ENCODE results near the gene EIF3F. TPM values are rescaled to one million over a fixed set of nuclear protein-coding genes. Genes with fewer than 3 reads are reported as not detected.

Gene EIF3F
- total and polyA plus RNA-seq, 2 of the 8 experiments (the other 6 are each of a cell fraction or from before 2014, with no cell fraction given) = 222 to 388 TPM

GRCh38 chr11:8036002-8036802 is 49.1 kb downstream of the EIF3F start:
- Histone ChIP-seq H3K23me2 (ENCODE audit: low read depth, low read length) (no peaks in the 10 kb centered on the region), H3K23ac (ENCODE audit: insufficient read length) (no peak overlapping the region), H4K5ac (ENCODE audit: insufficient read length, low read depth, low read length) (no peak overlapping the region), H2AK5ac (ENCODE audit: low read depth, low read length) (no peak overlapping the region), H3K14ac (ENCODE audit: insufficient read length) (no peak overlapping the region), H3K79me1 (ENCODE audit: low read depth, low read length) (no peaks in the 10 kb centered on the region), H2BK12ac (ENCODE audit: low read depth, low read length) (no peak overlapping the region), H3K27me3 (replicated peaks in 1 of 4; ENCODE audit: control insufficient read depth in 3 of 4, extremely low read depth in 1 of 4, insufficient read depth in 3 of 4, low read length in 3 of 4) (peaks cover 0 to 14% (median 5%) of the 10 kb centered on the region in 4 experiments; a peak in 4 of 7 replicates), H3K4me3 (ENCODE audit: extremely low read depth in 1 of 4, insufficient read depth in 2 of 4, low read depth in 3 of 4, low read length in 4 of 4) (no peak overlapping the region), H2BK20ac (ENCODE audit: low read length) (no peak overlapping the region), H3K4me2 (ENCODE audit: insufficient read depth in 1 of 2, low read depth in 2 of 2, low read length in 2 of 2) (no peak overlapping the region), H4K8ac (ENCODE audit: extremely low read depth, insufficient read depth, low read length) (no peak overlapping the region), H3K4me1 (replicated peaks in 1 of 4; ENCODE audit: control insufficient read depth in 3 of 4, insufficient read depth in 4 of 4, low read length in 3 of 4) (peaks cover 0 to 13% (median 4%) of the 10 kb centered on the region in 4 experiments; a peak in 5 of 7 replicates), H2BK5ac (ENCODE audit: low read depth, low read length) (no peak overlapping the region), H2AFZ (ENCODE audit: low read length) (no peak overlapping the region), H3K27ac (ENCODE audit: low read depth, low read length) (no peak overlapping the region), H4K20me1 (replicated peaks in 1 of 2; ENCODE audit: control insufficient read depth in 1 of 2, insufficient read depth in 2 of 2, low read length in 2 of 2) (no peaks in the 10 kb centered on the region), H3K9ac (replicated peaks in 1 of 4; ENCODE audit: extremely low read depth in 1 of 4, low read depth in 3 of 4, low read length in 3 of 4) (no peak overlapping the region; a peak in 1 of 7 replicates), H3K4ac (replicated peaks; ENCODE audit: insufficient read length, low read depth, low read length) (no peak overlapping the region), H2BK15ac (ENCODE audit: low read length) (no peak overlapping the region), H3K18ac (ENCODE audit: extremely low read depth, low read length) (no peak overlapping the region), H3K9me3 (ENCODE audit: insufficient read depth in 2 of 2, low read depth in 1 of 2, low read length in 1 of 2) (no peaks in the 10 kb centered on the region), H3K36me3 (ENCODE audit: control insufficient read depth in 2 of 4, insufficient read depth in 4 of 4, low read length in 3 of 4) (no peaks in the 10 kb centered on the region), H3K79me2 (ENCODE audit: control insufficient read depth in 1 of 2, insufficient read depth in 2 of 2, low read length in 2 of 2) (no peaks in the 10 kb centered on the region), H4K91ac (replicated peaks; ENCODE audit: insufficient read length, low read length) (no peak overlapping the region), H3K56ac (replicated peaks; ENCODE audit: insufficient read length, low read depth, low read length) (no peak overlapping the region), H2BK120ac (replicated peaks; ENCODE audit: low read depth, low read length) (no peak overlapping the region)
- ChIA-PET CTCF (ENCODE audit: partially characterized antibody) (interaction anchor here (0.7 to 31.7 kb wide), 10 partner anchors 9 to 157 kb away, joined by 3 to 1283 read pairs (median 34); partner anchors contain the start of gene TUB), POLR2A (ENCODE audit: partially characterized antibody) (no interaction called here)
- no peak for FAIRE-seq
- WGBS, 2 experiments (ENCODE audit: extremely low coverage in 1 of 2, insufficient coverage in 1 of 2, insufficient read length in 1 of 2, insufficient replicate concordance in 2 of 2, low coverage in 1 of 2, low lambda C conversion rate in 2 of 2, missing lambda C conversion rate in 1 of 2) = 89% methylated on average over 5 of the region's 5 CpGs; no CpG with 5 or more reads in 1 of the 2 experiments
- DNase-seq (ENCODE audit: low read depth in 1 of 2, low spot score in 2 of 2) = peak in 1 of 2 experiments; percentile 24
- TF ChIP-seq NANOG (IDR thresholded peaks at IDR 0.05; ENCODE audit: insufficient read depth, low read depth, low read length, poor library complexity, severe bottlenecking) = no peak
- no peak for TF ChIP-seq SIRT6 (IDR thresholded peaks at IDR 0.05; ENCODE audit: low read length)
- TF ChIP-seq CBX5 (IDR thresholded peaks at IDR 0.05; ENCODE audit: low read depth, low read length) = no peak
- no peak for TF ChIP-seq CREB1 (IDR thresholded peaks at IDR 0.05)
- no peak for TF ChIP-seq POLR2AphosphoS5 (IDR thresholded peaks at IDR 0.05; ENCODE audit: low read depth, low read length)
- no peak for TF ChIP-seq E2F6 (IDR thresholded peaks at IDR 0.05)
- no peak for TF ChIP-seq RFX5 (IDR thresholded peaks at IDR 0.05; ENCODE audit: borderline replicate concordance, low read depth, low read length)
- no peak for TF ChIP-seq FOSL1 (IDR thresholded peaks at IDR 0.05; ENCODE audit: insufficient read depth, low read depth, low read length)
- no peak for TF ChIP-seq USF2 (IDR thresholded peaks at IDR 0.05; ENCODE audit: low read length)
- TF ChIP-seq SIX5 (IDR thresholded peaks at IDR 0.05; ENCODE audit: low read depth, low read length) = no peak
- no peak for TF ChIP-seq SAP30 (IDR thresholded peaks at IDR 0.05; ENCODE audit: insufficient read depth, insufficient replicate concordance, low read length)

Measured in H1 (cell line).